Mesenchymal stem cell (in vitro differentiated cells and primary cell): ENCODE measurements around the gene NMRK1.

Source experiments
- DNase-seq: peaks from one replicate; pipeline ENCODE4 v3.0.0-alpha.2; 2013
- H2AFZ ChIP-seq: one replicate; pipeline ENCODE4 v1.6.1; 2013; ENCODE audit warnings: low read depth, mild to moderate bottlenecking, control low read depth, inconsistent platforms, low read length, moderate library complexity
- H2AK5ac ChIP-seq: 2 replicates; pipeline ENCODE4 v1.6.1; 2013; ENCODE audit warnings: low read length, moderate library complexity, mild to moderate bottlenecking, inconsistent platforms; ENCODE audit not compliant: severe bottlenecking
- H2BK120ac ChIP-seq: one replicate; pipeline ENCODE4 v1.6.1; 2013; ENCODE audit warnings: low read depth, mild to moderate bottlenecking, inconsistent platforms, low read length, moderate library complexity
- H2BK12ac ChIP-seq, 2 experiments: one replicate each; pipeline ENCODE4 v1.6.1; 2013; ENCODE audit warnings: inconsistent platforms in 2 of 2, low read length in 2 of 2, mild to moderate bottlenecking in 2 of 2, moderate library complexity in 2 of 2, control low read depth in 1 of 2
- H2BK15ac ChIP-seq: one replicate; pipeline ENCODE4 v1.6.1; 2013; ENCODE audit warnings: mild to moderate bottlenecking, low read depth, inconsistent platforms; ENCODE audit not compliant: poor library complexity, severe bottlenecking
- H2BK5ac ChIP-seq: 2 replicates; pipeline ENCODE4 v1.6.1; 2013; ENCODE audit warnings: low read depth, mild to moderate bottlenecking, low read length, control low read depth, inconsistent platforms; ENCODE audit not compliant: poor library complexity, severe bottlenecking
- H3K14ac ChIP-seq, 2 experiments: one replicate each; pipeline ENCODE4 v1.6.1; 2013; ENCODE audit warnings: inconsistent platforms in 2 of 2, low read length in 2 of 2, control low read depth in 1 of 2, mild to moderate bottlenecking in 1 of 2, moderate library complexity in 1 of 2
- H3K18ac ChIP-seq, 2 experiments: one replicate each; pipeline ENCODE4 v1.6.1; 2013; ENCODE audit warnings: inconsistent platforms in 2 of 2, low read length in 2 of 2, control low read depth in 1 of 2, low read depth in 1 of 2, mild to moderate bottlenecking in 1 of 2
- H3K23ac ChIP-seq, 2 experiments: one replicate each; pipeline ENCODE4 v1.6.1; 2013; ENCODE audit warnings: inconsistent platforms in 2 of 2, low read length in 2 of 2, mild to moderate bottlenecking in 2 of 2, moderate library complexity in 2 of 2, control low read depth in 1 of 2
- H3K27ac ChIP-seq: 2 replicates; pipeline ENCODE4 v1.5.1; 2013; ENCODE audit warnings: mild to moderate bottlenecking, moderate library complexity, low read length, control low read depth, inconsistent platforms; ENCODE audit not compliant: poor library complexity, severe bottlenecking
- H3K27me3 ChIP-seq, 2 experiments: 2 replicates each; pipeline versions ENCODE4 v1.6.1 to v1.7.0; 2013; ENCODE audit warnings: low read length in 2 of 2, mild to moderate bottlenecking in 2 of 2, moderate library complexity in 2 of 2, control low read depth in 1 of 2, inconsistent platforms in 1 of 2; ENCODE audit not compliant: control insufficient read depth in 1 of 2, insufficient read depth in 1 of 2
- H3K36me3 ChIP-seq, 2 experiments: 2 replicates each; pipeline versions ENCODE4 v1.6.1 to v1.7.0; 2013; ENCODE audit warnings: low read length in 2 of 2, control low read depth in 1 of 2, inconsistent platforms in 1 of 2, low read depth in 1 of 2, mild to moderate bottlenecking in 1 of 2; ENCODE audit not compliant: insufficient read depth in 2 of 2, control insufficient read depth in 1 of 2
- H3K4ac ChIP-seq, 2 experiments: one replicate each; pipeline ENCODE4 v1.6.1; 2013; ENCODE audit warnings: inconsistent platforms in 2 of 2, low read length in 2 of 2, mild to moderate bottlenecking in 2 of 2, moderate library complexity in 2 of 2, control low read depth in 1 of 2, low read depth in 1 of 2
- H3K4me1 ChIP-seq: 2 replicates; pipeline ENCODE4 v1.6.1; 2013; ENCODE audit warnings: low read depth, low read length, control low read depth; ENCODE audit not compliant: control insufficient read depth, insufficient read depth
- H3K4me2 ChIP-seq: 2 replicates; pipeline ENCODE4 v1.6.1; 2013; ENCODE audit warnings: low read length, mild to moderate bottlenecking, inconsistent platforms; ENCODE audit not compliant: poor library complexity, severe bottlenecking
- H3K4me3 ChIP-seq, 2 experiments: 2 replicates each; pipeline versions ENCODE4 v1.5.1 to v1.7.0; 2013; ENCODE audit warnings: low read length in 2 of 2, mild to moderate bottlenecking in 2 of 2, control low read depth in 1 of 2, low read depth in 1 of 2; ENCODE audit not compliant: insufficient read depth in 1 of 2
- H3K79me1 ChIP-seq: replicated peaks from 2 replicates; pipeline ENCODE4 v1.6.1; 2013; ENCODE audit warnings: mild to moderate bottlenecking, control low read depth, low read length, inconsistent platforms; ENCODE audit not compliant: poor library complexity, severe bottlenecking
- H3K9ac ChIP-seq: 2 replicates; pipeline ENCODE4 v1.7.0; 2013; ENCODE audit warnings: mild to moderate bottlenecking, low read length, moderate library complexity
- H3K9me3 ChIP-seq: 2 replicates; pipeline ENCODE4 v1.7.0; 2013; ENCODE audit warnings: mild to moderate bottlenecking, low read length; ENCODE audit not compliant: control insufficient read depth
- H4K8ac ChIP-seq: one replicate; pipeline ENCODE4 v1.6.1; 2013; ENCODE audit warnings: inconsistent platforms, mild to moderate bottlenecking, low read length, moderate library complexity
- H4K91ac ChIP-seq: one replicate; pipeline ENCODE4 v1.6.1; 2013; ENCODE audit warnings: mild to moderate bottlenecking, low read length, inconsistent platforms
- WGBS: methylation state at CpG from one replicate; pipeline ENCODE4 v1.1.7; 2013; ENCODE audit warnings: mixed read lengths; 5-methylcytosine and 5-hydroxymethylcytosine counted together

NMRK1 gene

GRCh38 chr9:75027187-75028107 is 60.5 kb downstream of the NMRK1 start:
- Histone ChIP-seq H2AK5ac (no peak overlapping the region), H4K91ac (peak overlapping the region; percentile 85), H3K36me3 (no peaks in the 10 kb centered on the region), H3K4me3 (peak overlapping the region; percentile 84 to 96), H3K4me2 (peak overlapping the region; percentile 78), H3K9ac (peak overlapping the region; percentile 92), H4K8ac (peak overlapping the region; percentile 97), H3K18ac (peak overlapping the region; percentile 94 to 95), H3K4ac (peak overlapping the region; percentile 73 to 83), H2BK12ac (peak overlapping the region; percentile 5 to 60), H3K4me1 (peaks cover 3% of the 10 kb centered on the region), H2BK15ac (peak overlapping the region; percentile 94), H3K14ac (peak overlapping the region; percentile 27 to 84), H3K9me3 (no peaks in the 10 kb centered on the region), H2BK5ac (peak overlapping the region; percentile 94), H3K27ac (peak overlapping the region; percentile 4), H2AFZ (peak overlapping the region; percentile 33), H3K79me1 (peaks cover 10% of the 10 kb centered on the region), H2BK120ac (peak overlapping the region; percentile 90), H3K27me3 (no peaks in the 10 kb centered on the region), H3K23ac (peak overlapping the region in 1 of 2 experiments; percentile 8)
- under 1% methylated on average over 37 of the region's 59 CpGs for WGBS
- DNase-seq, result peak; percentile 53

GRCh38 chr9:75023846-75024245 is 64.1 kb downstream of the NMRK1 start:
- peaks cover 23% of the 10 kb centered on the region for H3K79me1 ChIP-seq
- H3K23ac ChIP-seq, result no peak overlapping the region
- no peak overlapping the region for H2AK5ac ChIP-seq
- H2BK120ac ChIP-seq, result no peak overlapping the region
- no peaks in the 10 kb centered on the region for H3K36me3 ChIP-seq
- H3K9me3 ChIP-seq, result no peaks in the 10 kb centered on the region
- peaks cover 3% of the 10 kb centered on the region for H3K4me1 ChIP-seq
- no peak overlapping the region for H3K4ac ChIP-seq
- H3K27ac ChIP-seq, result no peak overlapping the region
- H4K8ac ChIP-seq, result no peak overlapping the region
- H3K14ac ChIP-seq, result no peak overlapping the region
- no peak overlapping the region for H2BK15ac ChIP-seq
- no peak overlapping the region for H2BK12ac ChIP-seq
- H3K4me2 ChIP-seq, result no peak overlapping the region
- H3K4me3 ChIP-seq, result no peak overlapping the region
- no peak for DNase-seq
- H3K18ac ChIP-seq, result no peak overlapping the region
- no peak overlapping the region for H2AFZ ChIP-seq
- H3K9ac ChIP-seq, result no peak overlapping the region
- H2BK5ac ChIP-seq, result no peak overlapping the region
- H3K27me3 ChIP-seq, result no peaks in the 10 kb centered on the region
- H4K91ac ChIP-seq, result no peak overlapping the region

- H3K4me3 ChIP-seq, result no peak overlapping the region
- peaks cover 0 to 17% of the 10 kb centered on the region in 2 experiments for H3K36me3 ChIP-seq
- H2BK120ac ChIP-seq, result no peak overlapping the region
- no peak overlapping the region for H3K27ac ChIP-seq
- H4K91ac ChIP-seq, result no peak overlapping the region
- no peaks in the 10 kb centered on the region for H3K27me3 ChIP-seq
- no peak overlapping the region for H3K9ac ChIP-seq
- H3K18ac ChIP-seq, result no peak overlapping the region
- no peak overlapping the region for H2BK12ac ChIP-seq
- no peak overlapping the region for H3K23ac ChIP-seq
- H2AFZ ChIP-seq, result no peak overlapping the region
- no peaks in the 10 kb centered on the region for H3K4me1 ChIP-seq
- peaks cover 25% of the 10 kb centered on the region for H3K79me1 ChIP-seq
- no peak overlapping the region for H2BK5ac ChIP-seq
- 90% methylated on average over 1 of the region's 1 CpG for WGBS
- H3K4me2 ChIP-seq, result no peak overlapping the region
- no peak overlapping the region for H2BK15ac ChIP-seq
- DNase-seq, result no peak
- H3K14ac ChIP-seq, result no peak overlapping the region
- H2AK5ac ChIP-seq, result no peak overlapping the region
- no peak overlapping the region for H4K8ac ChIP-seq
- no peak overlapping the region for H3K4ac ChIP-seq
- no peaks in the 10 kb centered on the region for H3K9me3 ChIP-seq
Observed at GRCh38 chr9:75019654-75020053, 68.3 kb downstream of the NMRK1 start.

- H2BK120ac ChIP-seq, result no peak overlapping the region
- no peak overlapping the region for H3K18ac ChIP-seq
- H3K36me3 ChIP-seq, result peaks cover 0 to 22% of the 10 kb centered on the region in 2 experiments
- H2BK12ac ChIP-seq, result no peak overlapping the region
- H2AK5ac ChIP-seq, result no peak overlapping the region
- H3K4me3 ChIP-seq, result no peak overlapping the region
- no peaks in the 10 kb centered on the region for H3K9me3 ChIP-seq
- H2BK5ac ChIP-seq, result no peak overlapping the region
- no peak overlapping the region for H3K4me2 ChIP-seq
- H3K14ac ChIP-seq, result no peak overlapping the region
- H3K4me1 ChIP-seq, result no peaks in the 10 kb centered on the region
- H3K79me1 ChIP-seq, result peaks cover 23% of the 10 kb centered on the region
- H3K27me3 ChIP-seq, result no peaks in the 10 kb centered on the region
- no peak overlapping the region for H3K23ac ChIP-seq
- no peak overlapping the region for H4K8ac ChIP-seq
- DNase-seq, result no peak
- H2BK15ac ChIP-seq, result no peak overlapping the region
- H4K91ac ChIP-seq, result no peak overlapping the region
- WGBS, result 98% methylated on average over 5 of the region's 5 CpGs
- H3K9ac ChIP-seq, result no peak overlapping the region
- H3K4ac ChIP-seq, result no peak overlapping the region
- H3K27ac ChIP-seq, result no peak overlapping the region
- no peak overlapping the region for H2AFZ ChIP-seq
Observed at GRCh38 chr9:75019022-75019421, 68.9 kb downstream of the NMRK1 start.
